HG03442 (cell line): ENCODE measurements around the gene PPARG.
"Not testable (repeated sequence)": the region's sequence is repeated elsewhere in the genome, so short reads cannot be mapped to it uniquely, and the experiment has no call there.

Source experiments
- ATAC-seq: cut with Tn5 transposase; IDR thresholded peaks from one replicate; pipeline ENCODE4 v1.9.1; 2021; ENCODE audit warnings: mild to moderate bottlenecking, moderate library complexity; ENCODE audit not compliant: unreplicated experiment

The PPARG gene

DNA sequence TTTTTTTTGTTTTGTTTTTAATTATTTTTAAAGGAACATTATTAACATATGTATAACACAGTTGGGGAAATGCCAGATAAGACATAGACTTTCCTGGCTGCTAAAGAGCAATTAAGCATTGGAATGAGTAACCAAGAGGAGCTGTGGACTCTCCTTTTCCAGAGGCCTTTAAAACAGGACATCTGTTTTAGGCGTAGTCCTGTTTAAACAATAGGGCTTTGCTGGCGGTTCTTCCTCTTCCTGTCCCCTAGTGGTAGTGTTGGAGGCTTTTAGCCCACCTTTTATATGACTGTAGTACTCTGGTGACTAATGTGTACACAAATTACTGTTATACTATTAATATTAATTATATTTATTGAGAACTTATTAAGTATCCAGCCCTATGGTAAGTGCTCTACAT, 81.9 kb downstream of the PPARG start:
- ATAC-seq = no peak

GRCh38 chr3:12371525-12372140, 82.8 kb downstream of the PPARG start:
- no peak for ATAC-seq

GRCh38 chr3:12372741-12373280, 83.9 kb downstream of the PPARG start:
- ATAC-seq = no peak

- ATAC-seq = no peak
Observed at GRCh38 chr3:12375572-12375971, 86.7 kb downstream of the PPARG start.

- ATAC-seq = no peak
Observed at GRCh38 chr3:12379640-12380429, 91.0 kb downstream of the PPARG start.

GRCh38 chr3:12380461-12380860, 91.6 kb downstream of the PPARG start:
- ATAC-seq = no peak

GRCh38 chr3:12381199-12381598, 92.3 kb downstream of the PPARG start:
- no peak for ATAC-seq

- no peak for ATAC-seq
Observed at GRCh38 chr3:12383218-12383617, 94.3 kb downstream of the PPARG start.

- no peak for ATAC-seq
Observed at GRCh38 chr3:12384451-12385233, 95.8 kb downstream of the PPARG start.

DNA sequence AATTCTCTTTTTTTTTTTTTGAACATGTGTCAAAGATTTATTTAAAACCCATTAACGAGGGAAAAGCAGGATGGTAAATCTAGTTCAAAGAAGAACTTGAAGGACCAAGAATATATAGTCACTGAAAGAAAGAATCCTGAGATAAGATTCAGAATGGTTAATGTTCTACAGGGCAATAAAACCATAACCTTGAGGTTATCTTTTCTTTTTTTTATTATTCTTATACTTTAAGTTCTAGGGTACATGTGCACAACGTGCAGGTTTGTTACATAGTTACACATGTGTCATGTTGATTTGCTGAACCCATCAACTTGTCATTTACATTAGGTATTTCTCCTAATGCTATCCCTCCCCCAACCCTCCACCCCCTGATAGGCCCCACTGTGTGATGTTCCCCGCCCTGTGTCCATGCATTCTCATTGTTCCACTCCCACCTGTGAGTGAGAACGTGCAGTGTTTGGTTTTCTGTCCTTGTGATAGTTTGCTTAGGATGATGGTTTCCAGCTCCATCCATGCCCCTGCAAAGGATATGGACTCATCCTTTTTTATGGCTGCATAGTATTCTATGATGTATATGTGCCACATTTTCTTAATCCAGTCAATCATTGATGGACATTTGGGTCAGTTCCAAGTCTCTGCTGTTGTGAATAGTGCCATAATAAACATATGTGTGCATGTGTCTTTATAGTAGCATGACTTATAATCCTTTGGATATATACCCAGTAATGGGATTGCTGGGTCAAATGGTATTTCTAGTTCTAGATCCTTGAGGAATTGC, 97.8 kb downstream of the PPARG start:
- not testable (repeated sequence) for ATAC-seq

GRCh38 chr3:12388185-12388584, 99.3 kb downstream of the PPARG start:
- no peak for ATAC-seq

GRCh38 chr3:12392101-12392878, 103.4 kb downstream of the PPARG start:
- ATAC-seq = no peak

- no peak for ATAC-seq
Observed at GRCh38 chr3:12393894-12394293, 105.0 kb downstream of the PPARG start.

GRCh38 chr3:12394569-12395271, 105.8 kb downstream of the PPARG start:
- ATAC-seq = peak; percentile 7

- ATAC-seq = peak; percentile 95
Observed at GRCh38 chr3:12395349-12396012, 106.6 kb downstream of the PPARG start.

- no peak for ATAC-seq
Observed at GRCh38 chr3:12396471-12396870, 107.6 kb downstream of the PPARG start.

- no peak for ATAC-seq
Observed at GRCh38 chr3:12399226-12399625, 110.4 kb downstream of the PPARG start.

- no peak for ATAC-seq
Observed at GRCh38 chr3:12400616-12401194, 111.8 kb downstream of the PPARG start.
